SH-SY5Y (cell line): Measurements from ENCODE around the gene DPP6.

ENCODE experiments used
- GATA2 ChIP-seq: IDR thresholded peaks from 2 replicates; pipeline ENCODE4 v1.6.1; 2011; ENCODE audit warnings: mild to moderate bottlenecking, low read depth, low read length
- GATA3 ChIP-seq: IDR thresholded peaks from 2 replicates; pipeline ENCODE4 v1.6.1; 2011; ENCODE audit warnings: low read depth, mild to moderate bottlenecking, low read length, moderate library complexity

- TF ChIP-seq GATA2 (no peak), GATA3 (no peak)
These were observed 783.8 kb downstream of the DPP6 start for GRCh38 chr7:154836021-154836448.
